HepG2 (cell line): ENCODE results near the gene GNA15. TPM values are rescaled to one million over a fixed set of nuclear protein-coding genes. Genes with fewer than 3 reads are reported as not detected.

ENCODE experiments used
- ATAC-seq: fragments of 200-7000 bp; cut with Tn5 transposase; 3 replicates; pipeline ENCODE4 v1.9.1; 2020; ENCODE audit warnings: mild to moderate bottlenecking, moderate library complexity
- BruUV-seq: library from RNA; stranded (reverse); fragments of 400-500 nt; replicated peaks from 2 replicates; lab custom pipeline; 2021; lab: Mats Ljungman, UMichigan
- CTCF ChIA-PET: fragments of 300-600 bp; formaldehyde crosslinking; extraction: SDS; loops from one replicate; lab custom pipeline; 2021; ENCODE audit warnings: low total read pairs, inconsistent platforms, low intra/inter-chr PET ratio; lab: Yijun Ruan, JAX
- POLR2A ChIA-PET: fragments of 350-600 bp; sonication (Branson Sonifier 250); formaldehyde crosslinking; loops from one replicate; lab custom pipeline; 2020; ENCODE audit warnings: antibody characterized with exemption, inconsistent platforms; lab: Yijun Ruan, JAX
- DNase-seq: peaks from one replicate; pipeline ENCODE4 v3.0.0-alpha.2; 2015; ENCODE audit warnings: low spot score
- FAIRE-seq: peaks from 3 replicates; lab custom pipeline; 2011; peaks lifted over from hg19 to GRCh38; lab: Jason Lieb, UNC
- H2AFZ ChIP-seq: one replicate; pipeline ENCODE4 v1.6.1; 2011; ENCODE audit warnings: low read length, inconsistent platforms
- H3K27ac ChIP-seq: fragments of 300-600 bp; 3 replicates; pipeline ENCODE4 v1.8.0; 2011; ENCODE audit warnings: mixed run types, mild to moderate bottlenecking, mixed read lengths, low read length, inconsistent platforms; ENCODE audit not compliant: insufficient read depth; ENCODE audit errors: extremely low read length
- H3K27me3 ChIP-seq, 2 experiments: fragments of 200-600 bp in 1 of 2; 2 replicates in 1 of 2; 3 replicates in 1 of 2; pipeline versions ENCODE4 v1.6.0 to v1.8.0; 2011; ENCODE audit warnings: low read length in 2 of 2, mild to moderate bottlenecking in 2 of 2, moderate library complexity in 2 of 2, inconsistent platforms in 1 of 2; ENCODE audit not compliant: insufficient read depth in 2 of 2, control insufficient read depth in 1 of 2
- H3K36me3 ChIP-seq, 2 experiments: fragments of 200-600 bp in 1 of 2; replicated peaks in 1 of 2; 2 replicates in 1 of 2; 3 replicates in 1 of 2; pipeline versions ENCODE4 v1.5.1 to v1.8.0; 2011; ENCODE audit warnings: low read length in 2 of 2, inconsistent platforms in 1 of 2; ENCODE audit not compliant: insufficient read depth in 2 of 2, control insufficient read depth in 1 of 2
- H3K4me1 ChIP-seq: 2 replicates; pipeline ENCODE4 v1.5.1; 2012; ENCODE audit warnings: low read length, inconsistent platforms; ENCODE audit not compliant: insufficient read depth
- H3K4me2 ChIP-seq: 2 replicates; pipeline ENCODE4 v1.6.0; 2011; ENCODE audit warnings: low read depth, low read length, inconsistent platforms
- H3K4me3 ChIP-seq, 3 experiments: fragments of 200-600 bp in 1 of 3; sonication (generic), shearing (Covaris generic) in 1 of 3; replicated peaks in 1 of 3; 2 replicates each; pipeline ENCODE4 v1.5.1; 2011 to 2016; ENCODE audit warnings: low read length in 3 of 3, inconsistent platforms in 2 of 3, low read depth in 2 of 3, mild to moderate bottlenecking in 2 of 3, control low read depth in 1 of 3, mixed read lengths in 1 of 3; ENCODE audit not compliant: insufficient read depth in 1 of 3
- H3K79me2 ChIP-seq: one replicate; pipeline ENCODE4 v1.6.1; 2011; ENCODE audit warnings: low read length, inconsistent platforms; ENCODE audit not compliant: insufficient read depth
- H3K9ac ChIP-seq: 2 replicates; pipeline ENCODE4 v1.6.0; 2011; ENCODE audit warnings: mild to moderate bottlenecking, low read depth, low read length, inconsistent platforms; ENCODE audit not compliant: insufficient read depth
- H3K9me3 ChIP-seq: 2 replicates; pipeline ENCODE4 v1.5.1; 2012; ENCODE audit warnings: mild to moderate bottlenecking, low read length
- H4K20me1 ChIP-seq: 2 replicates; pipeline ENCODE4 v1.6.0; 2011; ENCODE audit warnings: inconsistent platforms, mild to moderate bottlenecking, low read length, moderate library complexity; ENCODE audit not compliant: insufficient read depth
- AGO2 ChIP-seq: fragments of 200-400 bp; formaldehyde crosslinking; optimal IDR thresholded peaks from 2 replicates; pipeline ENCODE3; 2017; ENCODE audit warnings: mild to moderate bottlenecking, low read depth, low read length, moderate library complexity
- CENPX ChIP-seq: sonication (generic); formaldehyde crosslinking; IDR thresholded peaks from 2 replicates; pipeline ENCODE4 v1.9.0; 2021; ENCODE audit warnings: mild to moderate bottlenecking, missing genetic modification reagents, moderate library complexity
- HOXA7 ChIP-seq: sonication (generic); formaldehyde crosslinking; IDR thresholded peaks from 2 replicates; pipeline ENCODE4 v1.8.1; 2022; ENCODE audit warnings: mild to moderate bottlenecking, missing genetic modification reagents, moderate library complexity
- KDM1A ChIP-seq: IDR thresholded peaks from 2 replicates; pipeline ENCODE4 v1.6.1; 2016; ENCODE audit warnings: missing compliant biosample characterization
- POLR2A ChIP-seq, 2 experiments: IDR thresholded peaks; 2 replicates each; pipeline ENCODE4 v1.6.1; 2011; ENCODE audit warnings: low read depth in 2 of 2, low read length in 2 of 2, mild to moderate bottlenecking in 1 of 2, moderate library complexity in 1 of 2; ENCODE audit not compliant: insufficient read depth in 1 of 2
- RNF2 ChIP-seq: fragments of 450-650 bp; conservative IDR thresholded peaks from 2 replicates; pipeline ENCODE4 v1.6.1; 2016; ENCODE audit warnings: low read depth
- THAP11 ChIP-seq: IDR thresholded peaks from 2 replicates; pipeline ENCODE4 v1.6.1; 2016; ENCODE audit warnings: missing biosample characterization, missing genetic modification reagents
- ZMYM2 ChIP-seq: sonication (generic); formaldehyde crosslinking; IDR thresholded peaks from 2 replicates; pipeline ENCODE4 v1.8.0; 2022; ENCODE audit warnings: mild to moderate bottlenecking, missing genetic modification reagents
- ZNF3 ChIP-seq: IDR thresholded peaks from 2 replicates; pipeline ENCODE4 v1.7.0; 2017; ENCODE audit warnings: inconsistent platforms
- ZNF550 ChIP-seq: sonication (generic); formaldehyde crosslinking; IDR thresholded peaks from 2 replicates; pipeline ENCODE4 v1.4.0; 2020; ENCODE audit warnings: mild to moderate bottlenecking, missing genetic modification reagents, borderline replicate concordance
- ZNF670 ChIP-seq: sonication (generic); formaldehyde crosslinking; IDR thresholded peaks from 2 replicates; pipeline ENCODE4 v1.8.0; 2022; ENCODE audit warnings: mild to moderate bottlenecking, missing genetic modification reagents, borderline replicate concordance
- ZNF841 ChIP-seq: sonication (generic); formaldehyde crosslinking; IDR thresholded peaks from 2 replicates; pipeline ENCODE4 v1.8.1; 2023; ENCODE audit warnings: missing genetic modification reagents, borderline replicate concordance
- WGBS: methylation state at CpG from one replicate; pipeline ENCODE4 v1.1.6; 2017; ENCODE audit warnings: low lambda C conversion rate; 5-methylcytosine and 5-hydroxymethylcytosine counted together
- in situ Hi-C: cut with HindIII; loops from 2 replicates; pipeline ENCODE4 v1.10.0; 2017; ENCODE audit warnings: low pct_unique_long_range_greater_than_20kb; ENCODE audit not compliant: extremely low pct_ligation_motif_present
- intact Hi-C: fragments of 100-400 bp; cut with micrococcal nuclease; formaldehyde crosslinking; loops from one replicate; pipeline ENCODE4 v1.10.0; 2022; ENCODE audit not compliant: unreplicated experiment
- polyA plus RNA-seq, 8 experiments: library from polyadenylated mRNA; depleted of rRNA in 3 of 8; stranded (reverse) in 7 of 8; unstranded in 1 of 8; fragments of >200 nt; fragmentation: Illumina TruSeq in 4 of 8; extraction: Trizol in 4 of 8; gene quantifications; 2 replicates each; pipeline versions ENCODE4 v1.2.1 to v1.2.3, GENCODE V29; 2011 to 2016; ENCODE audit warnings: low read depth in 4 of 8, missing spikeins in 1 of 8, mixed read lengths in 1 of 8; ENCODE audit not compliant: insufficient read depth in 1 of 8
- total RNA-seq, 5 experiments: library from RNA; depleted of rRNA; stranded (reverse); fragments of >200 nt; fragmentation: Illumina TruSeq; extraction: Trizol; gene quantifications; 2 replicates each; pipeline ENCODE4 v1.2.3, GENCODE V29; 2016; ENCODE audit warnings: low read depth in 1 of 5
- TF ChIP-seq, protein P1 (sequence below): sonication (generic); formaldehyde crosslinking; IDR thresholded peaks from 2 replicates; pipeline ENCODE4 v1.8.0; 2022; ENCODE audit warnings: missing genetic modification reagents, mild to moderate bottlenecking, borderline replicate concordance
- TF ChIP-seq, protein P2 (sequence below): sonication (generic); formaldehyde crosslinking; IDR thresholded peaks from 2 replicates; pipeline ENCODE4 v1.4.0; 2020; ENCODE audit warnings: mild to moderate bottlenecking, low read depth, missing genetic modification reagents

The GNA15 gene
- total and polyA plus RNA-seq, 2 of the 13 experiments (the other 11 are each of a cell fraction or from before 2014, with no cell fraction given), result not detected

DNA sequence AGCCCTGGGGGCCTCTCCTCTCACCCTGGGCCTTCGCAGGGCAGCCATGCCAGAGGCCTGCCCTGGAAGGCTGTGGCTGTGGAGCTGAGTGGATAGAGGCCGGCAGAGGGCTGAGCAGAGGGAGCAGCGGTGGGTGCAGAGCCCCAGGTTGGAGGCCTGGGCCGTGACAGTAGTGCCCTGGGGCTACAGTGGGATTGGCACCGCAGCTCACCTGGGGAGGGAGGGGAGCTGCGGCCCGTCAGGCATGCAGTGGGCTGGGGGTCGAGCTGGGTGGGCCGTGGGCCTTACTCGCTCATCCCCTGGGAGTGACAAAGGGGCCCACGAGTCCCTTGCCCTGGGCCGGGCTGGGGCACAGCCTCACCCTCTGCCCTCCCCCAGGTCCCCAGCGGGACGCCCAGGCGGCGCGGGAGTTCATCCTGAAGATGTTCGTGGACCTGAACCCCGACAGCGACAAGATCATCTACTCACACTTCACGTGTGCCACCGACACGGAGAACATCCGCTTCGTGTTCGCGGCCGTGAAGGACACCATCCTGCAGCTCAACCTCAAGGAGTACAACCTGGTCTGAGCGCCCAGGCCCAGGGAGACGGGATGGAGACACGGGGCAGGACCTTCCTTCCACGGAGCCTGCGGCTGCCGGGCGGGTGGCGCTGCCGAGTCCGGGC is 15.1 kb upstream of the GNA15 start:
- no peak overlapping the region for H3K9ac ChIP-seq

GRCh38 chr19:3121396-3121795 is 14.4 kb upstream of the GNA15 start:
- H4K20me1 ChIP-seq, result no peaks in the 10 kb centered on the region
- ChIA-PET POLR2A (no interaction called here), CTCF (no interaction called here)
- TSS peak; percentile 44 for BruUV-seq
- in situ Hi-C loops, result loop anchor here (10.0 kb wide), 1 partner anchor 47 kb away; no protein-coding TSS in a partner anchor
- no peaks in the 10 kb centered on the region for H3K79me2 ChIP-seq
- no peak overlapping the region for H3K27ac ChIP-seq
- intact Hi-C loops, result no loop called here
- no peaks in the 10 kb centered on the region for H3K27me3 ChIP-seq
- no peak for FAIRE-seq
- H3K9ac ChIP-seq, result no peak overlapping the region
- WGBS, result 92% methylated on average over 22 of the region's 22 CpGs
- H2AFZ ChIP-seq, result no peak overlapping the region
- no peaks in the 10 kb centered on the region for H3K4me1 ChIP-seq
- H3K4me3 ChIP-seq, result no peak overlapping the region
- ATAC-seq, result no peak
- DNase-seq, result no peak
- no peak overlapping the region for H3K4me2 ChIP-seq
- H3K36me3 ChIP-seq, result peaks cover 2 to 4% of the 10 kb centered on the region in 2 experiments; a peak in 2 of 5 replicates
- TF ChIP-seq CENPX (no peak), RNF2 (no peak), ZMYM2 (CRISPR knock-in tag) (no peak), KDM1A (no peak), POLR2A (IDR thresholded peaks at IDR 0.05; ENCODE audit: insufficient read depth in 1 of 2, low read depth in 2 of 2, low read length in 2 of 2) (no peak), ZNF550 (CRISPR knock-in tag) (no peak)
- TF ChIP-seq, protein P1, sequence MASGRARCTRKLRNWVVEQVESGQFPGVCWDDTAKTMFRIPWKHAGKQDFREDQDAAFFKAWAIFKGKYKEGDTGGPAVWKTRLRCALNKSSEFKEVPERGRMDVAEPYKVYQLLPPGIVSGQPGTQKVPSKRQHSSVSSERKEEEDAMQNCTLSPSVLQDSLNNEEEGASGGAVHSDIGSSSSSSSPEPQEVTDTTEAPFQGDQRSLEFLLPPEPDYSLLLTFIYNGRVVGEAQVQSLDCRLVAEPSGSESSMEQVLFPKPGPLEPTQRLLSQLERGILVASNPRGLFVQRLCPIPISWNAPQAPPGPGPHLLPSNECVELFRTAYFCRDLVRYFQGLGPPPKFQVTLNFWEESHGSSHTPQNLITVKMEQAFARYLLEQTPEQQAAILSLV, result no peak
- H3K9me3 ChIP-seq, result no peaks in the 10 kb centered on the region

More for the DNA sequence above, 15.1 kb upstream of the GNA15 start:
- H3K27ac ChIP-seq, result no peak overlapping the region
- BruUV-seq, result no TSS peak
- no peak for FAIRE-seq
- intact Hi-C loops, result no loop called here
- ATAC-seq, result no peak
- no peak overlapping the region for H3K4me2 ChIP-seq
- 96% methylated on average over 23 of the region's 38 CpGs for WGBS
- H3K4me3 ChIP-seq, result no peak overlapping the region
- H3K9me3 ChIP-seq, result no peaks in the 10 kb centered on the region
- POLR2A ChIA-PET, result no interaction called here
- H3K27me3 ChIP-seq, result no peaks in the 10 kb centered on the region
- CTCF ChIA-PET, result no interaction called here
- in situ Hi-C loops, result loop anchor here (10.0 kb wide), 1 partner anchor 46 kb away; no protein-coding TSS in a partner anchor
- no peaks in the 10 kb centered on the region for H3K79me2 ChIP-seq
- no peak for DNase-seq
- H2AFZ ChIP-seq, result no peak overlapping the region
- TF ChIP-seq, protein P2, sequence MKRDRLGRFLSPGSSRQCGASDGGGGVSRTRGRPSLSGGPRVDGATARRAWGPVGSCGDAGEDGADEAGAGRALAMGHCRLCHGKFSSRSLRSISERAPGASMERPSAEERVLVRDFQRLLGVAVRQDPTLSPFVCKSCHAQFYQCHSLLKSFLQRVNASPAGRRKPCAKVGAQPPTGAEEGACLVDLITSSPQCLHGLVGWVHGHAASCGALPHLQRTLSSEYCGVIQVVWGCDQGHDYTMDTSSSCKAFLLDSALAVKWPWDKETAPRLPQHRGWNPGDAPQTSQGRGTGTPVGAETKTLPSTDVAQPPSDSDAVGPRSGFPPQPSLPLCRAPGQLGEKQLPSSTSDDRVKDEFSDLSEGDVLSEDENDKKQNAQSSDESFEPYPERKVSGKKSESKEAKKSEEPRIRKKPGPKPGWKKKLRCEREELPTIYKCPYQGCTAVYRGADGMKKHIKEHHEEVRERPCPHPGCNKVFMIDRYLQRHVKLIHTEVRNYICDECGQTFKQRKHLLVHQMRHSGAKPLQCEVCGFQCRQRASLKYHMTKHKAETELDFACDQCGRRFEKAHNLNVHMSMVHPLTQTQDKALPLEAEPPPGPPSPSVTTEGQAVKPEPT (CRISPR knock-in tag), result no peak
- TF ChIP-seq ZNF670 (CRISPR knock-in tag), result no peak
- TF ChIP-seq AGO2, result peak; percentile 18
- no peak for TF ChIP-seq ZNF841 (CRISPR knock-in tag)
- TF ChIP-seq ZNF3, result no peak
- TF ChIP-seq THAP11, result no peak
- no peak for TF ChIP-seq HOXA7
- peaks cover 2 to 4% of the 10 kb centered on the region in 2 experiments; a peak in 2 of 5 replicates for H3K36me3 ChIP-seq
- H3K4me1 ChIP-seq, result no peaks in the 10 kb centered on the region
- no peaks in the 10 kb centered on the region for H4K20me1 ChIP-seq
